CD4-positive, alpha-beta T cell treated with Interferon gamma for 1 hour (primary cell): Measurements from ENCODE around the gene DNAJC1.
"Not testable (repeated sequence)": the region's sequence is repeated elsewhere in the genome, so short reads cannot be mapped to it uniquely, and the experiment has no call there.

Experiments
- DNase-seq: peaks from one replicate; pipeline ENCODE4 v3.0.0-alpha.2; 2020

The DNAJC1 gene

DNA sequence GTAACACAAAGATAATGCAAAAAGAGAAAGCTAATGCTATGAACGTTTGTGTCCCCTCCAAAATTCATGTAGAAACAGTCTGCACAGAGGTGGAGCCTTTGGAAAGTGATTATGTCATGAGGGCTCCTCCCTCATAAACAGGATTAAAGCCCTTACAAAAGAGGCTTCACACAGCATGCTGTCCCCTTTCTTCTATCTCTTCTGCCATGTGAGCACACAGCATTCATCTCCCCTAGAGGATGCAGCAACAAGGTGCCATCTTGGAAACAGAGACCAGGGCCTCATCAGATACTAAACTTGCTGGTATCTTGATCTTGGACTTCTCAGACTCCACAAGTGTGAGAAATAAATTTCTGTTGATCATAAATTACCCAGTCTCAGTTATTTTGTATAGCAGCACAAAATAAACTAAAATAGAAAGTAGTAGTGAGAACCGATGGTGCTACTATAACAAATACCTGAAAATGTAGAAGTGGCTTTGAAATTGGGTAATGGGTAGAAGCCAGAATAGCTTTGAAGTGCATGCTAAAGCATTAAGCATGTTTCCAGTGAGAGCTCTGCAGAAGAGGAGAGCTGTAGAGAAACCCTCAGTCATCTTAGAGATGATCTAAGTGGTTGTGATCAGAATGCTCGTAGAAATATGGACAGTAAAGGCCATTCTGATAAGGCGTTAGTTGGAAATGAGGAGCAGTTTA is 108.7 kb downstream of the DNAJC1 start:
- DNase-seq: no peak

DNA sequence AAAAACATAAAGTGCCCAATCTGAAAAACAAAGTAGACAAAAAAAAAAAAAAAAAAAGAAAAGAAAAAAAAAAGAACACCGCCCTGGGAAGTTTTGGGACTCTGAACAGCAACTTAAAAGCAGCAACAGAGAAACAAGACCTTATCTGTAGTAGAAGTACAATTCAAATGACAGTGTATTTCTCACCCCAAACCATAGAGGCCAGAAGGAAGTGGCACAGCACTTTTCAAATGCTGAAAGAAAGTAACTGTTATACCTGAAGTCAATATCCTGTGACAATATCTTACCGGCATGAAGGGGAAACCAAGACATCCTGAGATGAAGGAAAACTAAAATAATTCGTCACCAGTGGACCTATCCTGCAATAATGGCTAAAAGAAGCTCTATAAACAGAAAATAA is 112.1 kb downstream of the DNAJC1 start:
- DNase-seq: no peak

DNA sequence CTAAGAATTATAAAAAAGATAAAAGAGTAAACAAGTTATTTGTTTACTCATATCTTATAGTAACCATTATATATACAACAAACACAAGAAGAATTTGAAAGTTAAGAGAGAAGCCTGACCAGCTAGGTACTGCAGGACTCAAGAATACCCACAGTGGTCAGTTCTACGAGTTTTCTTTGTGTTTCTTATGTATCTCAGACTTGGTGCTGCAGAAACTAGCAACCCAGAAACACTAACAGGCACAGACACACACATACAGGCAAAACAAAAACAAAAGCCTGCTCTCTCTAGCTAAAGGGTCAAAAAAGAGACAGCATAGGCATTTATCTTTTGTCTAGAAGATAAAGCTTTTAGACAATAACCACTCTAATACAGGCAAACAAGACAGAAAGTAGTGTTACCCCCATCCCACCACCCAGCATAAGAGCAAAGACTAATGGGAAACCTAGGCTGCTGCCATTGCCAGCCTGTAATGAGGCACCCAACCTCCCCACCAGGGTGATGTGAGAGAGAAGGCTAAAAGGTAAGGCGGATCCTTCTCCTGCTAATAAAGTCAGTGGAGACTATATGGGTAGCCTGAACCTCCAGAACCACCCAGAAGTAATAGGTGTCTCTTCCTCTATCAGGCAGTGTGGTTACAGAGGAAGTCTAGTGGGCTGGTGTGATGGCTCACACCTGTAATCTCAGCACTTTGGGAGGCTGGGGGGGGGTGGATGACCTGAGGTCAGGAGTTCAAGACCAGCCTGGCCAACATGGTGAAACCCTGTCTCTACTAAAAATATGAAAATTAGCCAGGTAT is 113.9 kb downstream of the DNAJC1 start:
- no peak for DNase-seq

DNA sequence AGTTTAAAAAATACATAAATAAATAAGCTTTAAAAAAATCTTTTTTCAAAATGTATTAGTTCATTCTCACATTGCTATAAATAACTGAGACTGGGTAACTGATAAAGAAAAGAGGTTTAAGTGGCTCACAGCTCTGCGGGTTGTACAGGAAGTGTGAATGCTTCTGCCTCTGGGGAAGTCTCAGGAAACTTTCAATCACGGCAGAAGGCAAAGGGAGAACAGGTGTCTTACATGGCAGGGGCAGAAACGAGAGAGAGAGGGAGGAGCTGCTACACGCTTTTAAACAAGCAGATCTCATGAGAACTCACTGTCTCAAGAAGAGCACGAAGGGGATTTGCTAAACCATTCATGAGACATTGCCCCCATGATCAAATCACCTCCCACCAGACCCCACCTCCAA is 114.6 kb downstream of the DNAJC1 start:
- peak; percentile 4 for DNase-seq

DNA sequence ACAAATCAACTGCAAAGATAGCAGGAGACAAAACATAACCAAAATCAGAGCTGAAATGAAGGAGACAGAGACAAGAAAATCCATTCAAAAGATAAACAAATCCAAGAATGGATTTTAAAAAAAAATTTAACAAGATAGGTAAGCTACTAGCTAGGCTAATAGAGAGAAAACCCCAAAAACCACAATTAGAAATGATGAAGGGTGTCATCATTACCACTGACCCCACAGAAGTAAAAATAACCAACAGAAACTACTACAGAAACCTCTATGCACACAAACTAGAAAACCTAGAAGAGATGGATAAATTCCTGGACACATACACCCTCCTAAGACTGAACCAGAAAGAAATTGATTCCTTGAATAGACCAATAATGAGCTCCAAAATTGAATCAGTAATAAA is 117.6 kb downstream of the DNAJC1 start:
- no peak for DNase-seq

DNA sequence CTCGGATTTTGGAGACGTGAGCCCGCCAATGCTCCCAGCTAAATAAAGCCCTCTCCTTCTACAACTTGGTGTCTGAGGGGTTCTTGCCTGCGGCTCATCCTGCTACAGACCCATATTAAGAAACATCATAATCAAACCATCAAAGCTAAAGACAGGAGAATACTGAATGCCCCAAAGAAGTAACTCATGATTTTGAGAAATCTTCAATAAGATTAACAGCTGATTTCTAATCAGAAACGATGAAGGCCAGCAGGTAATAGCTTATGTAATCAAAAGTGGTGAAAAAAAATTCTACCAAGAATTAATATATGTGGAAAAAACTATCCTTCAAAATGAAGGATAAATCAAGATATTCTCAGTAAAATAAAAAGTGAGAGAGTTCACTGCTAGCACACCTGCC is 130.3 kb downstream of the DNAJC1 start:
- DNase-seq: no peak

DNA sequence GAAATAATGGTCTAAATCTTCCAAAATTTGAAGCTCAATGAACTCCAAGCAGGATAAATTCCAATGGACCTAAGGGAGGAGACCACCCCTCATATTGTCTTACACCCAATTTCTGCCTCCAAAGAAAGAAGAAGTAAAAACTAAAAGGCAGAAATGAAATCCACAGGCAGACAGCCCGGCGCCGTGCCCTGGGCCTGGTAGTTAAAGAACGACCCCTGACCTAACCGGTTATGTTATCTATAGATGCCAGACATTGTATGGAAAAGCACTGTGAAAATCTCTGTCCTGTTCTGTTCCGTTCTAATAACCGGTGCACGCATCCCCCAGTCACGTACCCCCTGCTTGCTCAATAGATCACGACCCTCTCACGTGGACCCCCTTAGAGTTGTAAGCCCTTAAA is 130.8 kb downstream of the DNAJC1 start:
- not testable (repeated sequence) for DNase-seq

DNA sequence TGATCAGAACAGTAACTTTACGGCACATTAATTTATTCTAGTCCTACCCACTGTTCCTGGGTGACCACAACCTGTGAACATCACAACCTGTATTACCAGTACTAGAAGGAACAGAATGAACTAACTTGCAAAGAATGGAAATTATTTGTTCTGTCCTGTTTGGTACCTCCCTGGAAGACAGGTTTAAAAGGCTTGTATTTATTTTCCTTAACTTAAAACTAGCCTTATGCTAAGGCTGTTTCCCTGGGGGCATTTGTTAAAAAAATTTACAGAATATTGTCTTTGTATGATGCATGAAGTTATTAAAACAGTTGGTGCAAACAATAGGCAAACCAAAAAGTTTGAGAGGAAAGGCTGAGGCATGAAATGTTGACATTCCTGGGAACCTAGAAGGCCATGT is 132.7 kb downstream of the DNAJC1 start:
- DNase-seq: no peak

DNA sequence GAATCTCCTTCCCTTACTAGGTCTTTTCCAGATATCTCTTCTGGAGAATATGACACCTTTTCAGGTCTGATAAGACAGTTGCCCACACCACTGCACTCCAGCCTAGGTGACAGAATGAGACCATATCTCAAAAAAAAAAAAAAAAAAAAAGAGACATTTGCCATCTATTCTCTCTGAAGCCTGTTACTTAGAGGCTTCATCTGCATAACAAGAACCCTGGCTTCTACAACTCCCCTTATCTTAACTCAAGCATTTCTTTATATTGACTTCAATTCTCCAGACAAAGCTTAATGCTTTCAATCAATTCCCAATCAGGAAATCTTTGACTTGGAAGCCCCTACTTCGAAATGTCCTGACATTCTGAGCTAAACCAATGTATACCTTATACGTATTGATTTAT is 134.4 kb downstream of the DNAJC1 start:
- DNase-seq: not testable (repeated sequence)

DNA sequence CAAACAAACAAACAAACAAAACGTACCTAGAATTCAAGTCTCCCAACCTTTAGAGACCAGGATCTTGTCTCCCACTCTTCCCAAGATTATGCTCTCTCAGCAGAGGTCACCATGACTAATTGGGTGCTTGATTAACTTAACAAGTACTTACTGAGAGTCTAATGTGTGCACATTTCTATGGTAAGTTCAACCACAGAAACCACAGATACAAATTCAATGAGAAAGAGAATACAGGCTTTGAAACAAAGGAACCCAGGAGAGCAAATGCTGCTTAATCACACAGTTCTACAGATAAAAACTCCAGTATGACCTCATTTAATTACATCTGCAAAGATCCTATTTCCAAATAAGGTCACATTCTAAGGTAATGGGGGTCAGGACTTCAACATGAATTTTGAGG is 142.8 kb downstream of the DNAJC1 start:
- no peak for DNase-seq

DNA sequence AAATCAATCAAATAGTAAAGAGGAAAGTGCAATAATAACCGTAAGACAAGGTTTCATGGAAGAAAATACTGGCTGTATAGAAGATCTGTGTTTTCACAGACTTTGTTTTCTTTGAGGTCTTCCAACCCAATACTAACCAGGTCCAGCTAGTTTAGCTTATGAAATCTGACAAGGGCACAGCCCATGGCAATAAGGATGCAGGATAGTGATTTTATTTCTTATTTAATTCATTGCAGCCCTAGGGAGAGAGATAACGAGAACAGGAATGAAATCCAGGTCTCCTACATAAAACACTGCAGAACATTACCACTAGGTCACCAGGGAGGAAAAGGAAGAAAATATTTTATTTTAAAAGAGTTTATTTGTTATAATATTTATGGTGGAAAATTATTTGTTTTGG is 145.1 kb downstream of the DNAJC1 start:
- no peak for DNase-seq

DNA sequence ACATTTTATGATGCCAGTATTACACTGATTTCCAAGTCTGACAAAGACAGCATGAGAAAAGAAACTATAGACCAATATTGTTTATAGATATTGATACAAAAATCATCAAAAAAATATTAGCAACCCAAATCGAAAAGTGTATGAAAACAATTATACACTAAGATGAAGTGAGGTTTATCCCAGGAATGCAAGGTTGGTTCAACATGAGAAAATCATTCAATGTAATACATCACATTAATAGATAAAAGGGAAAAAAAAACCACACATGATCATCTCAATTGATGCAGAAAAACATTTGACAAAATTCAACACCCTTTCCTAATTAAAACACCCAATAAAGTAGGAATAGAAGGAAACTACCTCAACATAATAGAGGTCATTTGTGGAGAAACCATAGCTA is 153.9 kb downstream of the DNAJC1 start:
- no peak for DNase-seq

DNA sequence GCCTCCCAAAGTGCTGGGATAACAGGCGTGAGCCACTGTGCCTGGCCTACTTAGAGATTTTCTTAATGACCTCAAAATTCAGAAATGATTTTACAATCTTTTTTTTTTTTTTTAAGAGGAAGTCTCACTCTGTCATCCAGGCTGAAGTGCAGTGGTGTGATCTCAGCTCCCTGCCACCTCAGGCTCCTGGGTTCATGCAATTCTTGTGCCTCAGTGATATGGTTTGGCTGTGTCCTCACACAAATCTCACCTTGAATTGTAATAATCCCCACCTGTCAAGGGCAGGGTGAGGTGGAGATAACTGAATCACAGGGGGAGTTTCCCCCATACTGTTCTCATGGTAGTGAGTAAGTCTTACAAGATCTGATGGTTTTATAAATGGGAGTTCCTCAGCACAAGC is 159.9 kb downstream of the DNAJC1 start:
- no peak for DNase-seq

DNA sequence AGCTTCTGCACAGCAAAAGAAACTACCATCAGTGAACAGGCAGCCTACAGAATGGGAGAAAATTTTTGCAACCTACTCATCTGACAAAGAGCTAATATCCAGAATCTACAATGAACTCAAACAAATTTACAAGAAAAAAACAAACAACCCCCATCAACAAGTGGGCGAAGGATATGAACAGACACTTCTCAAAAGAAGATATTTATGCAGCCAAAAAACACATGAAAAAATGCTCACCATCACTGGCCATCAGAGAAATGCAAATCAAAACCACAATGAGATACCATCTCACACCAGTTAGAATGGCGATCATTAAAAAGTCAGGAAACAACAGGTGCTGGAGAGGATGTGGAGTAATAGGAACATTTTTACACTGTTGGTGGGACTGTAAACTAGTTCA is 162.3 kb downstream of the DNAJC1 start:
- not testable (repeated sequence) for DNase-seq

DNA sequence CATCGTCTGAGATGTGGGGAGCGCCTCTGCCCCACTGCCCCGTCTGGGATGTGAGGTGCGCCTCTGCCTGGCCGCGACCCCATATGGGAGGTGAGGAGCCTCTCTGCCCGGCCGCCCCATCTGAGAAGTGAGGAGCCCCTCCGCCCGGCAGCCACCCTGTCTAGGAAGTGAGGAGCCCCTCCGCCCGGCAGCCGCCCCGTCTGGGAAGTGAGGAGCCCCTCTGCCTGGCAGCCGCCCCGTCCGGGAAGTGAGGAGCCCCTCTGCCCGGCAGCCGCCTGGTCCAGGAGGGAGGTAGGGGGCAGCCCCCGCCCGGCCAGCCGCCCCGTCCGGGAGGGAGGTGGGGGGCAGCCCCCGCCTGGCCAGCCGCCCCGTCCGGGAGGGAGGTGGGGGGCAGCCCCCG is 166.0 kb downstream of the DNAJC1 start:
- not testable (repeated sequence) for DNase-seq

DNA sequence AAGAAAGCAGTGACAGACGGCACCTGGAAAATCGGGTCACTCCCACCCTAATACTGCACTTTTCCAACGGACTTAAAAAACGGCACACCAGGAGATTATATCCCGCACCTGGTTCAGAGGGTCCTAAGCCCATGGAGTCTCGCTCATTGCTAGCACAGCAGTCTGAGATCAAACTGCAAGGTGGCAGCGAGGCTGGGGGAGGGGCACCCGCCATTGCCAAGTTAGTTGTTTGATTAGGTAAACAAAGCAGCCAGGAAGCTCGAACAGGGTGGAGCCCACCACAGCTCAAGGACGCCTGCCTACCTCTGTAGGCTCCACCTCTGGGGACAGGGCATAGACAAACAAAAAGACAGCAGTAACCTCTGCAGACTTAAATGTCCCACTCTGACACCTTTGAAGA is 169.0 kb downstream of the DNAJC1 start:
- not testable (repeated sequence) for DNase-seq

DNA sequence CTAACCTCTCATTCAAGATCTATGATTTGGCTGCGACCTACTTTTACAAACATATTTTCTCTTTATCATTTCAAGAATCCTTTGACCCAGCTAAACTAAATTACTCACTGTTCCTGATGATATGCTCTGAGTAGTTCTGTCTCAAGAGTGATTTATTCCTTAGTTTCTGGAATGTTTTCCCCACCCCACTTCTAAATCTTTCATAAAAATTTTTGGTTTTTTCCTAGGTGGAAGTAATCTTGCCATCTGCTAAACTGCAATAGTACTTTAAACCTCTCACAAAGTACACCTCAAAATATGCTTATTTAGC is 170.8 kb downstream of the DNAJC1 start:
- no peak for DNase-seq

DNA sequence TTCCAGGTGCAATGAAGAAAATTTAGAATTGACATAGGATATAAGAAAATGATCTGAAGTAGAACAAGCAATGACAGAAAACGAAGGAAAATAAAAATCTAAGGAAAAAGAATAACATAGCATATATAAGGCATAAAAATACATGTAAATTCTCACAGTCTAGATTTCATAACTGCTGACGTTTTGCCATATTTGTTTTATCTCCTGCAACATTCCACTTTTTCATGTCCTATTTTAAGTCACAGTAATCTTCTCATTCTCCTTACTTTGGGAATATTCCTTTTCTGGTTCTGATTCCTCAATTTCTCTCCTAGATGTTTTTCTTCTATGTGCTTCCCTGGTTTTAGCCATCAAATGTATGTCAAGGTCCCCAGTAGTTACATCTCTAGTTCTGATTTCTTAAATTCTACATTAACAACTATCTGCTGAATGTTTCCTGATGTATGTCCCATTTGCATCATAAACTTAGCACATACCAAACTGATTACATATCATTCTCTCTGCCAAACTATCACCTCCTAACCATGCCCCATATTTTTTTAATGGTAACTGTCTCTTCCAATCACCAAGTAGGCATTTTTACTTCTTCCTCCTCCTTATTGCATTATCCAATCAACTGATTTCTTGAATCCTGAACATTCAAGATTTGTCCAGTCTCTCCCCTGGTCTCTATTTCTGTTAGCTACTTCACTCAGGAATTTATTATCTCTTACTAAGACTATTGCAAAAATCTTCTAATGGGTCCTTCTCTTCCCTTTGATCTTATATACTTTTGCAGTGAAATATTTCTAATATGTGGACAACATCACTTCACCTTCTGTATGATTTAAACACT is 171.3 kb downstream of the DNAJC1 start:
- DNase-seq: no peak

DNA sequence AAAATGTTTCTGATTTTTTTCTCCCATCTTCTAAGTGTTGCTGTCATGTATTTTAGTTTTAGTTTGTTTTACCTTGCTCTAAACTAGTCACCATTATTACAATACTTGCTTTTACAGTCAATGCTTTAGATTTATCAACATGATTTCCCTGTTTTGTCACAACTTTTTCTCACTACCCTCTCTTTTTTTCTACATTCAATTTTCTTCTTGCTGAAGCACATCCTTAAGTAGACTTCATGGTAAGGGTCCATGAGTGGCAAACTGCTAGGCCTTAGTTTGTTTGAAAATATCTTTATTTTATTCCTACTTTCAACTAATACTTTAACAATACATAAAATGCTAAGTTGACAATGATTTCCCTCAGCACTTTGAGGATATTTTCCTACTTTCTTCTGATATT is 173.5 kb downstream of the DNAJC1 start:
- DNase-seq: no peak

DNA sequence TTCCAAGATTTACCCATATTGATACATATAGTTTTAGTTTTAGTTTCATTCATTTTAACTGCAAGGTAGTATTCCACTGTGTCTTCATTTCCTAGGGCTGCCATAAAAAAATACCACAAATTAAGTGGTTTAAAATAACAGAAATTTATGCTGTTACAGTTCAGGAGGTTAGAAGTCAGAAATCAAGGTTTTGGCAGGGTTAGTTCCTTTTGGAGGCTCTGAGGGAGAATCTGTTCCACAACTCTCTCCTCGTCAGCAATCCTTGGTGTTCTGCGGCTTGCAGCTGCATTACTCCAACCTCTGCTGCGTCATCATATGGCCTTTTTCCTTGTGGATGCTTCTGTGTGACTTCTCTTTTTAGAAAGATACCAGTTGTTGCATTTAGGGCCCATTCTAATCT is 176.2 kb downstream of the DNAJC1 start:
- DNase-seq: no peak

DNA sequence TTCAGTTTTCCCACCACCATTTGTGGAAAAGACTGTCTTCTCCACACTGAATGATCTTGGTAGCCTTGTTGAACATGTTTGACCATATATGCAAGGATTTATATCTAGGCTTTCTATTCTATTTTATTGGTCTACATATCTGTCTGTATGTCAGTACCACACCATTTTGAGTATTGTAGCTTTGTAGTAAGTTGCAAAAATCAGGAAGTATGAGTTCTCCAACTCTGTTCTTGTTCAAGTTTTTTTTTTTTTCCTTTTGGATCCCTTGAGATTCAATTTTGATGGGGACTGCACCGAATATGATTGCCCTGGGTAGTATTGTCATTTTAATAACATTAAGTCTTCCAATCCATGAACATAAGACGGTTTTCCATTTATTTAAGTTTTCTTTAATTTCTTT is 176.8 kb downstream of the DNAJC1 start:
- no peak for DNase-seq

DNA sequence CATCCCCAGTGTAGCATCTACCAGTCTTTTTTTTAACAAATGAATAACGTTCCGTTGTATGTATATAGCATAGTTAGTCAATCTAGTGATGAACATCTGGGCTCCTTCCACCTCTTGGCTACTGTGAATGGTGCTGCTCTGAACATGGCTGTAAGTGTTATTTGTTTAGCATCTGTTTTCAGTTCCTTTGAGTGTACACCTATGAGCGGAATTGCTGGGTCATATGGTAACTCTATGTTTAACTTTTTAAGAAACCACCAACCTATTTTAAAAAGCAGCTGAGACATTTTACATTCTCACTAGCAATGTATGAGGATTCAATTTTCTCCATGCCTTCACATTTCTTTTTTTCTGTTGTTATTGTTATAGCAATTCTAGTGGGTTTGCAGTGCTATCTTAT is 178.2 kb downstream of the DNAJC1 start:
- no peak for DNase-seq

DNA sequence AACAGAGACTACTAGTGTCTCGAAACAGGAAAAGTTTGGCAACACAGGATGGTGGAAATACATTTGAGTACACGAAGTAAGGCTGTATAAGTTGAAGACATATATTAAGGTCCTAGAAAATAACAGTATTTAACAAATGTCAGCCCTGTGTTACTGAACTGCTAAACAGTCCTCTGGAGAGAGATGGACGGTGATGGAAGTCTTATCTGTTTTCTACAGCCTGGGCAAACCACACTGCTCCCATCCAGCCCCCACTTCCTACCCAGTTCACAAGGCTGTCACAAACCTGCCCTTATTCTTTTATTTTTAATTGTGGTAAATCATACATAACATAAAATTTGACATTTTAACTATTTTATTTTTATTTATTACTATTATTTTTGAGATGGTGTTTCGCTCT is 179.1 kb downstream of the DNAJC1 start:
- no peak for DNase-seq

DNA sequence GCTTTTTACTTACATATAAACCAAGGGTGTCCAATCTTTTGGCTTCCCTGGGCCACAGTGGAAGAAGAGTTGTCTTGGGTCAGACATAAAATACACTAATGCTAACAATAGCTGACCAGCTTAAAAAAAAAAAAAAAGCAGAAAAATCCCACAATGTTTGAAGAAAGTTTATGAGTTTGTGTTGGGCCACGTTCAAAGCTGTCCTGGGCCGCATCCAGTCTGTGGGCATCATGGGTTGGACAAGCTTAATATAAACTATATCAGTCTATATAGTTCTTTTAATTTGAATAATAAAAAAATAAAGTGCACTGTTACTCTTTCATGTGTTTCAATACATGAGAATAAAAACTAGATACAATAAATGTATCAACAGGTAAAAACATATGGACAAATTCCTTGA is 179.9 kb downstream of the DNAJC1 start:
- DNase-seq: no peak
